Breast epithelium (tissue), 3 donors: ENCODE measurements around the gene C4orf50.

Source experiments
- CTCF ChIP-seq, 3 donors: fragments of 450-650 bp; IDR thresholded peaks; one replicate each; pipeline ENCODE4 v1.5.1; 2016 to 2017; ENCODE audit warnings: antibody characterized with exemption in 3 of 3, mild to moderate bottlenecking in 3 of 3, moderate library complexity in 3 of 3
- POLR2A ChIP-seq: fragments of 450-650 bp; IDR thresholded peaks from one replicate; pipeline ENCODE4 v1.6.1; 2016; ENCODE audit warnings: antibody characterized with exemption, mild to moderate bottlenecking, moderate library complexity
- POLR2AphosphoS5 ChIP-seq, 3 donors: sonication (generic); formaldehyde crosslinking; IDR thresholded peaks; one replicate each; pipeline ENCODE4 v1.6.1; 2017; ENCODE audit warnings: antibody characterized with exemption in 3 of 3

DNA sequence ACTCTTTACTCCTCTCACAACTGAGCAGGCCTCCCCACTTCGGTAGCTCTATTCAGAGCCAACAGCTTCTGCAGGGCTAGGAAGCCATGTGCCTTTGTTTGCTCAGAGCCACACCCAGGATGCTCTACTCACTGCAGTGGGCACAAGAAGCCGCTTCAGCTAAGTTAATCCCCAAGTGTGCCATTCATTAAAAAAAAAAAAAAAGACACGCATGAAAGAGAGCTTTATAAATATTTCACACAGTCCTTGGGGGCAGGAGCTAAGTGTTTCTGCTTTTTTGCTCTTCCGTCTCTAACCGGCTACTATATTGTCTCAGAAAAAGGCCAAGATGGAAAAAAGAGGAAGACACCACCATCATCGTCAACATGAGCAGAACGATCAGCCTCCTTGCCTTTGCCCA, 133.4 kb downstream of the C4orf50 start:
- TF ChIP-seq CTCF (IDR thresholded peaks at IDR 0.05) (no peak), POLR2A (no peak), POLR2AphosphoS5 (IDR thresholded peaks at IDR 0.05) (no peak)
